Measurements from ENCODE around the gene SMAP2. TPM values are rescaled to one million over a fixed set of nuclear protein-coding genes. Genes with fewer than 3 reads are reported as not detected.

Gene SMAP2
- total and polyA plus RNA-seq, 2 donors, result 55.2 to 251 TPM

- Histone ChIP-seq H3K9me3 (ENCODE audit: control insufficient read depth in 2 of 2, insufficient read depth in 1 of 2, low read length in 1 of 2) (peaks cover 2 to 28% of the 10 kb centered on the region in 2 donors), H3K27ac (ENCODE audit: low read depth in 1 of 2, low read length in 1 of 2) (no peak overlapping the region), H3K4me1 (ENCODE audit: control insufficient read depth in 2 of 2, insufficient read depth in 2 of 2, low read length in 2 of 2) (no peaks in the 10 kb centered on the region), H3K27me3 (ENCODE audit: control insufficient read depth in 2 of 2, insufficient read depth in 1 of 2, low read length in 1 of 2) (no peaks in the 10 kb centered on the region), H3K36me3 (ENCODE audit: control insufficient read depth in 2 of 2, insufficient read depth in 2 of 2, low read length in 1 of 2) (no peaks in the 10 kb centered on the region), H3K4me3 (ENCODE audit: low read length in 2 of 2) (no peak overlapping the region)
- whole genome bisulfite sequencing, result 95% methylated on average over 2 of the region's 2 CpGs
- no peak for DNase-seq (ENCODE audit: low read depth in 6 of 9, low spot score in 9 of 9)
Observed at GRCh38 chr1:40469327-40469726, 95.8 kb downstream of the SMAP2 start.

Other genes starting within 250 kb of the SMAP2 start
- 22.4 TPM for gene RLF, start 212.3 kb upstream of the SMAP2 start, total RNA-seq
- 10.8 TPM for gene RLF, start 212.3 kb upstream of the SMAP2 start, polyA plus RNA-seq
- gene TMCO2, start 125.8 kb upstream of the SMAP2 start, total RNA-seq, result not detected
- gene TMCO2, start 125.8 kb upstream of the SMAP2 start, polyA plus RNA-seq, result 0.30 TPM
- 23.4 TPM for gene ZMPSTE24, start 115.5 kb upstream of the SMAP2 start, total RNA-seq
- 23.7 TPM for gene ZMPSTE24, start 115.5 kb upstream of the SMAP2 start, polyA plus RNA-seq
- 3.4 TPM for gene COL9A2, start 56.4 kb upstream of the SMAP2 start, total RNA-seq
- 39.1 TPM for gene COL9A2, start 56.4 kb upstream of the SMAP2 start, polyA plus RNA-seq
- 2.9 TPM for gene ZFP69B, start 76.7 kb downstream of the SMAP2 start, total RNA-seq
- gene ZFP69B, start 76.7 kb downstream of the SMAP2 start, polyA plus RNA-seq, result 1.4 TPM
- gene ZFP69, start 103.6 kb downstream of the SMAP2 start, total RNA-seq, result 4.4 TPM
- gene ZFP69, start 103.6 kb downstream of the SMAP2 start, polyA plus RNA-seq, result 9.5 TPM
- gene EXO5, start 135.0 kb downstream of the SMAP2 start, total RNA-seq, result 12.2 TPM
- gene EXO5, start 135.0 kb downstream of the SMAP2 start, polyA plus RNA-seq, result 12.1 TPM
- gene ZNF684, start 157.9 kb downstream of the SMAP2 start, total RNA-seq, result 5.7 TPM
- gene ZNF684, start 157.9 kb downstream of the SMAP2 start, polyA plus RNA-seq, result 9.5 TPM

Measured in thymus (tissue), 11 donors.